Lower leg skin (tissue), 3 donors: Measurements from ENCODE around the gene FTCDNL1.

Source experiments
- CTCF ChIP-seq, 3 donors: fragments of 450-650 bp; IDR thresholded peaks; one replicate each; pipeline ENCODE4 v1.5.1; 2016; ENCODE audit warnings: antibody characterized with exemption in 3 of 3, mild to moderate bottlenecking in 3 of 3, moderate library complexity in 2 of 3
- POLR2A ChIP-seq, 2 donors: fragments of 450-650 bp; IDR thresholded peaks; one replicate each; pipeline ENCODE4 v1.6.1; 2016 to 2017; ENCODE audit warnings: antibody characterized with exemption in 2 of 2, mild to moderate bottlenecking in 1 of 2, moderate library complexity in 1 of 2

DNA sequence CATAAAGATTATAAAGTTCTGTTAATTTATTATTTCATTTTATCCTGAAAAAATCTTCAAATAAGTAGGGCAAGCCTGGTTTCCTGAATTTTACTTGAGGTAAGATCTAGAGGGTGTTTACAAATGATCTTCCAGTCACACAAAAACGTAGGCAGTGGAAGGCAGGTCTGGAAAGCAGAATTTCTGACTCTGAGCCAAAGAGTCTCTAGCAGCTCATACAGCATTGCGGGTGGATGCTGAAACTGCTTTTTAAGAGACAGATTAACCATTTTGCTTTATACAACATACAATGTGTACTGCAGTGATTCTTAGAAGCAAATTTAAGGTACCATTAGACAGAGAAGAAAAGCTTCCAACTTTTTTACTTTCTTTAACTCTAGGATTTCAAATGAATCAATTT is 117.0 kb downstream of the FTCDNL1 start:
- TF ChIP-seq CTCF (IDR thresholded peaks at IDR 0.05), result no peak
- TF ChIP-seq POLR2A (IDR thresholded peaks at IDR 0.05), result no peak
